Measurements from ENCODE around the gene RNF125. TPM values are rescaled to one million over a fixed set of nuclear protein-coding genes. Genes with fewer than 3 reads are reported as not detected.

RNF125 gene
- total RNA-seq = 10 to 100 TPM in 4 of 7 donors, 1 to 10 TPM in 3; 7.2 to 12.9 (median 10.6) TPM
- 1 to 10 TPM; 1.8 to 2.8 (median 2.3) TPM for polyA plus RNA-seq
- long read RNA-seq, donor 1, full-length matches to known transcripts = 3 of 3 reads
- long read RNA-seq, donor 1, partial matches to known transcripts = 0 of 3 reads
- long read RNA-seq, donor 1, other reads (novel, unspliced or antisense) = 0 of 3 reads
- long read RNA-seq, donor 2, full-length matches to known transcripts = 3 of 3 reads
- long read RNA-seq, donor 2, partial matches to known transcripts = 0 of 3 reads
- long read RNA-seq, donor 2, other reads (novel, unspliced or antisense) = 0 of 3 reads

- TF ChIP-seq CTCF (IDR thresholded peaks at IDR 0.05 in 8 of 11, conservative IDR thresholded peaks at IDR 0.05 in 3 of 11) (peak in 6 of 11 experiments; percentile 18 to 39 (median 30)), POLR2AphosphoS5 (IDR thresholded peaks at IDR 0.05) (peak; percentile 94 to 95 (median 95)), POLR2A (IDR thresholded peaks at IDR 0.05) (peak in 2 of 3 donors; percentile 14 to 64)
These were observed at the start of gene RNF125 for GRCh38 chr18:32018331-32019250. Gene RNF125, plus strand, starts transcription at chr18:32018825. Its CDS starts 39 bp downstream, at chr18:32018864.

GRCh38 chr18:31970617-31971016 is 48.0 kb upstream of the RNF125 start:
- intact Hi-C loops (cut with DNase I; ENCODE audit: low total_unique reads) = loop anchor here (10.0 kb wide), 2 partner anchors 226 to 416 kb away; no protein-coding TSS in a partner anchor
- no peaks in the 10 kb centered on the region for H3K36me3 ChIP-seq
- H3K9me3 ChIP-seq = peaks cover 0 to 41% (median 33%) of the 10 kb centered on the region in 8 donors
- TF ChIP-seq POLR2AphosphoS5 (IDR thresholded peaks at IDR 0.05) = no peak
- TF ChIP-seq CTCF (IDR thresholded peaks at IDR 0.05 in 8 of 11, conservative IDR thresholded peaks at IDR 0.05 in 3 of 11) = no peak
- TF ChIP-seq POLR2A (IDR thresholded peaks at IDR 0.05) = no peak
- no peak overlapping the region for H3K4me3 ChIP-seq
- no peak for DNase-seq
- no peaks in the 10 kb centered on the region for H3K4me1 ChIP-seq
- WGBS, 5 donors = 62 to 78% (median 75%) methylated on average over 3 of the region's 3 CpGs
- H3K27ac ChIP-seq = no peak overlapping the region
- no peaks in the 10 kb centered on the region for H3K27me3 ChIP-seq (replicated peaks in 1 of 7)

More at GRCh38 chr18:32018331-32019250, at the start of gene RNF125:
- WGBS, 5 donors = 0 to 1% (median 1%) methylated on average over 27 to 66 of the region's 66 CpGs
- H3K27me3 ChIP-seq (replicated peaks in 1 of 7) = no peaks in the 10 kb centered on the region
- DNase-seq = peak; percentile 97
- H3K9me3 ChIP-seq = no peaks in the 10 kb centered on the region
- H3K4me3 ChIP-seq = peak within 1 kb of the TSS; percentile 50 to 89 (median 72)
- H3K4me1 ChIP-seq = peaks cover 10 to 68% (median 44%) of the 10 kb centered on the region in 6 donors
- intact Hi-C loops (cut with DNase I; ENCODE audit: low total_unique reads) = loop anchor here (10.0 kb wide), 1 partner anchor 46 kb away; no protein-coding TSS in a partner anchor
- H3K27ac ChIP-seq = peak within 1 kb of the TSS; percentile 66 to 97 (median 86)
- H3K36me3 ChIP-seq = no peaks in the 10 kb centered on the region

GRCh38 chr18:31973929-31974546 is 44.6 kb upstream of the RNF125 start:
- WGBS, 5 donors = 83 to 96% (median 94%) methylated on average over 4 of the region's 4 CpGs
- Histone ChIP-seq H3K36me3 (no peaks in the 10 kb centered on the region), H3K9me3 (peaks cover 0 to 61% (median 48%) of the 10 kb centered on the region in 8 donors), H3K4me3 (no peak overlapping the region), H3K27me3 (replicated peaks in 1 of 7) (no peaks in the 10 kb centered on the region), H3K27ac (no peak overlapping the region), H3K4me1 (no peaks in the 10 kb centered on the region)
- intact Hi-C loops (cut with DNase I; ENCODE audit: low total_unique reads) = loop anchor here (10.0 kb wide), 2 partner anchors 229 to 419 kb away; no protein-coding TSS in a partner anchor
- TF ChIP-seq POLR2A (IDR thresholded peaks at IDR 0.05) (no peak), CTCF (IDR thresholded peaks at IDR 0.05 in 8 of 11, conservative IDR thresholded peaks at IDR 0.05 in 3 of 11) (no peak), POLR2AphosphoS5 (IDR thresholded peaks at IDR 0.05) (no peak)
- no peak for DNase-seq
